ENCODE measurements around the gene HSH2D. TPM values are rescaled to one million over a fixed set of nuclear protein-coding genes. Genes with fewer than 3 reads are reported as not detected.
"Not testable (repeated sequence)": the region's sequence is repeated elsewhere in the genome, so short reads cannot be mapped to it uniquely, and the experiment has no call there.

The HSH2D gene, protein sequence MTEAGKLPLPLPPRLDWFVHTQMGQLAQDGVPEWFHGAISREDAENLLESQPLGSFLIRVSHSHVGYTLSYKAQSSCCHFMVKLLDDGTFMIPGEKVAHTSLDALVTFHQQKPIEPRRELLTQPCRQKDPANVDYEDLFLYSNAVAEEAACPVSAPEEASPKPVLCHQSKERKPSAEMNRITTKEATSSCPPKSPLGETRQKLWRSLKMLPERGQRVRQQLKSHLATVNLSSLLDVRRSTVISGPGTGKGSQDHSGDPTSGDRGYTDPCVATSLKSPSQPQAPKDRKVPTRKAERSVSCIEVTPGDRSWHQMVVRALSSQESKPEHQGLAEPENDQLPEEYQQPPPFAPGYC
- total RNA-seq: 1.3 TPM

- peak; percentile 86 for ATAC-seq
Measured at GRCh38 chr19:16143399-16144215, at the start of gene HSH2D. Gene HSH2D (plus strand): TSS chr19:16143685. CDS start chr19:16148751, 5,066 bp downstream.

DNA sequence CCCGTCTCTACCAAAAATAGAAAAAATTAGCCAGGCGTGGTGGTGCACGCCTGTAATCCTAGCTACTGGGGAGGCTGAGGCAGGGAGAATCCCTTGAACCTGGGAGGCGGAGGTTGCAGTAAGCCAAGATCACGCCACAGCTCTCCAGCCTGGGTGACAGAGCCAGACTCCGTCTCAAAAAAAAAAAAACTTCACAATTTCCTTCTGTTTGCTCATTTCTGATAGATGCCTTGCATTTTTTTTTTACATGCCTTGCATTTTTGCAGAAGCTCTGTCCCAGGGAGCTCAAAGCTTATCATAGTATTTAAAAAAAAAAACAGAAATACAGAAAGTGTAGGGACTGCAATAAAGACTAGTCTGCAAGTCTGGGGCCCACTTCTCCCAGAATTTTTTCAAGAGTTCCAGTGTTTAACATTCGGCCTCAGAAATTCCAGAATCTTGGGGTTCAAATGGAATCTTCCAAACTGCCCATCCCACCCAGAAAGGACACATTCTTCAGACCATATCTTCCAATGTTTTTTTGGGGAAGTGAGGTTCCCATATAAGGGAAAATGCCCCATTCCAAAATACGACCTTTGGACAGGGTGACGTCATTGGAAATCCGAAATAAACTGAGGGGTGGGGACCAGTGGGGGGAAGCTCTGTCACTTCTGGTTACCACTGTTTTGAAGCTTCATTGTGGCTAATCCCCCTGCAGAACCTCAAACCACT lies 49.0 kb upstream of the HSH2D start:
- ATAC-seq: no peak

DNA sequence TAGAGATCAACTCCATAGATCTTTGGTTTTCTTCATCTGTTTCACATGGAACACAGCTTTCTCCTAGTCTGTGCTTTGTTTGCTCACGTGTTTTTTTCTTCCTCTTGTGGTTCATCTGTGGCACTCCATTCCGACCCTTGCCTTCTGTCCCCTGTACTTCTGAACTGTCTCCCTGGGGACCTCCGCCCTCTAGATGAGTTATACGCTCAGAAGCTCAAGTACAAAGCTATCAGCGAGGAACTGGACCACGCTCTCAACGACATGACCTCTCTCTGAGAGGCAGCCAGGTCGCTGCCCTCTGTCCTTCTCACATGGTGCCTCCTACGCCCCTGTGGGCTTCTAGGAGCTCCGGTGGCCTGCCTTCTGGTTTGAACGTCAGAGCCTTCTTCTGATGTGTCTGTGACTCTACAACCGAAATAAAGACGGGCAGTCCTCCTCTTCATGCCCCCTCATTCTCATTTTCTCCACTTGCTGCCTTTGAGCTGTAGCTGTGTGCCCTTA lies 48.4 kb upstream of the HSH2D start:
- ATAC-seq: no peak

GRCh38 chr19:16096280-16096855 lies 47.1 kb upstream of the HSH2D start:
- ATAC-seq: peak; percentile 60

DNA sequence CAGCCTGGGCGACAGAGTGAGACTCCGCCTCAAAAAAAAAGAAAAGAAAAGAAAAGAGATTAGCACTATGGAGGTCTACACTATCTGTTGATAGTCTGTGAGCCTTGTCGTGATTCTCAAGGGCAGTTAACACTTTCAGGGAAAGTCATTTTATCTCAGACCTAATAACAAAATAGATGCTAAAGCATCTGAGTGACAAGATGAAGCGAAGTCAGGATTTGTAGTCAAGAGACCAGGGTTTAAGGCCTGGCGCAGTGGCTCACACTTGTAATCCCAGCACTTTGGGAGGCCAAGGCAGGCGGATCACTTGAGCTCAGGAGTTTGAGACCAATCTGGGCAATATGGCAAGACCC lies 45.1 kb upstream of the HSH2D start:
- no peak for ATAC-seq

GRCh38 chr19:16098821-16099220 lies 44.7 kb upstream of the HSH2D start:
- no peak for ATAC-seq

- not testable (repeated sequence) for ATAC-seq
Measured at GRCh38 chr19:16099314-16099965, 44.0 kb upstream of the HSH2D start.

DNA sequence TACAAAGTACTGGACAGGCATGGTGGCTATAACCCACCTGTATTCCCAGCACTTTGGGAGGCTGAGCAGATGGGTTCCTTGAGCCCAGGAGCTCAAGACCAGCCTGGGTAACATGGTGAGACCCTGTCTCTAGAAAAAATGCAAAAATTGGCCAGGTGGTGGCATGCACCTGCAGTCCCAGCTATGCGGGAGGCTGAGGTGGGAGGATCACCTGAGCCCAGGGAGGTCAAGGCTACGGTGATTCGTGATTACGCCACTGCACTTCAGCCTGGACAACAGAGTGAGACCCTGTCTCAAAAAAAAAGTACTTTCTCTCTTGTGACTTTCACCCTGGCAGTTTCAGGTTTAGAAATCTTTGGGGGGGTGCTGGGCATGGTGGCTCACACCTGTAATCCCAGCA lies 43.0 kb upstream of the HSH2D start:
- no peak for ATAC-seq

DNA sequence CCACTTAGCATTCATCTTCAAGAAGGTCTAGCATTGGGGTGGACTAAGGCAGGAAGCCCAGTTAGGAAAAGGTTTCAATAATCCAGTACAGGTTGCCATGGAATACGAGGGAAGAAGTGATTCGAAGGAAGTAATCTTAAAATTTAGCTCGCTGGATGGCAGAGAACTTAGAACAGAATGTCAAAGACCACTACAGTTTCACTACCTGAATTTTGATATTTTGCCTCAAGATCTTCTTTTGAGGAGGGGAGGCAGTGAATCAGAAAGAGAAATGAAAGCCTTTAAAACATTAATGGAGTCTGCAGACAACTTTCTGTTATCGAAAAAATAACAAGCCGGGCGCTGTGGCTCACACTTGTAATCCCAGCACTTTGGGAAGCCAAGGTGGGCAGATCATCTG lies 38.8 kb upstream of the HSH2D start:
- ATAC-seq: no peak

GRCh38 chr19:16106121-16106520 lies 37.4 kb upstream of the HSH2D start:
- peak; percentile 36 for ATAC-seq

GRCh38 chr19:16111160-16111908 lies 32.2 kb upstream of the HSH2D start, which contains the start of gene RAB8A:
Gene RAB8A (plus strand): TSS chr19:16111889. CDS start chr19:16111902, 13 bp downstream.
- ATAC-seq: peak; percentile 98

GRCh38 chr19:16111909-16112752 lies 31.4 kb upstream of the HSH2D start:
- peak; percentile 5 for ATAC-seq

- ATAC-seq: no peak
Measured at GRCh38 chr19:16112778-16113177, 30.7 kb upstream of the HSH2D start.

GRCh38 chr19:16113727-16114126 lies 29.8 kb upstream of the HSH2D start:
- ATAC-seq: no peak

GRCh38 chr19:16115301-16116039 lies 28.0 kb upstream of the HSH2D start:
- ATAC-seq: no peak

DNA sequence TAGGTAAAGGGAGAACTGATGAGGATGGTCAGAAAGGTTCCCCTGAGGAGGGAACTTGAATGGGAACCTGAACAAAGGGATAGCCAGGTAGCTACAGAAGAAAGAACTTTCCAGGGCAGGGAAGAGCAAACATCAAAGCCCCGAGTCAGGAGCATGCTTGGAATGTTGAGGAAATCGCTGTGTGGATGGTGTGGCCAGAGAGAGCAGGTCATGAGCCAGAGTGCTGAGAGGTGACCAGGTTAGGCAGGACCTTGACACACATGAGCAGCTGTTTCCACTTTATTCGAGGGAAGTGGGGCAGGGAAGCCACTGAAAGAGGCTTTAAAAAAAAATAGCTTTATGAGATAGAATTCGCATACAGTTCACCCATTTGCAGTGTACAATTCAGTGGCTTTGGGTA lies 27.4 kb upstream of the HSH2D start:
- ATAC-seq: no peak

DNA sequence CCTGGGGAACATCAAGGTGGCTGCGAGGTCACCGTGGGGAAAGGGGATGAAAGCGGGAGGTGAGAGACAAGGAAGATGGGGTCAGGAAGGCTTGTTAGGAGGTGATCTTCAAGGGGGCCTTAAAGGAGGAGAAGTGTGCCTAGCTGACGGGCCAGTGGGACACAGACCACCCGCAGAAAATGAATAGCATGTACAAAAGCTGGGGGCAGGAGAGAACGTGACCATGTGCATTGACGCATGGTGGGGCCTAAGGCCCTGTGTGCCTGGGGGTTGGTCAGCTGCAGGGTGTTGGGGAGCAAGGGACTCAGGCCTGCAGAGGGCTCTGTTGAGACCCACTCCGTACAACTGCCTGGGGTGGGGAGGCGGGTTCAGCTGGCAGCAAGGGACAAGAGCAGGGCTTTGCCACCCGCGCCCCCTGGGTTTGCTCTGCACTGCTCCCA lies 25.9 kb upstream of the HSH2D start:
- no peak for ATAC-seq

DNA sequence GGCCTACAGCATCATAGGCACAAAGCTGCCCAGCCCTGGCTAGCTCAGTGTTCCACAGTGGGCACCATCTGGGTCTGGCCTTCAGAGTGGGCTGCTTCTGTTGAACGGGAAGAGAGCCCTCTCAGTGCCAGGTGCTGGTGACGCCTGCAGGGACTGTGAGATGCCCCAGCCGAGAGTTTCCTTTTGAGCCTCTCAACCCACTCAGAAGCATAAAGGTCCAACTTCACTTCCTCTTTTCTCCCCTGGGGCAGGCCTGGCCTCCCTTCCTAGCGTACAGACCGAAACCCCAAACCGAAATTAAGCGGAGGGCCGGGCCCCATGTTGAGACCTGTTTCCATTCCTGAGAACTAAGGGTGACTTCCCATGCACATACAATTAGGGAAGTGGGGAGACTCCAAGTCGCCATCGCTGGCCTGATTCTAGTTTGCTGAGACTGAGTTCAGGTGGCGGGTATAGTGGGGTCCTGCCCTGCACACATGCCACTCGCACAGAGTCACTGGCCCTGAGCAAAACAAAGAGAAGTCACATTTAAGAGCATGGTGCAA lies 24.9 kb upstream of the HSH2D start:
- ATAC-seq: peak; percentile 15

Data from esophagus mucosa (tissue), 1 donor.